ENCODE results near the gene NRP2. TPM values are rescaled to one million over a fixed set of nuclear protein-coding genes. Genes with fewer than 3 reads are reported as not detected.

The NRP2 gene
- polyA plus RNA-seq, 2 of the 4 experiments (the other 2 are of a cell fraction), result 144 to 159 TPM

DNA sequence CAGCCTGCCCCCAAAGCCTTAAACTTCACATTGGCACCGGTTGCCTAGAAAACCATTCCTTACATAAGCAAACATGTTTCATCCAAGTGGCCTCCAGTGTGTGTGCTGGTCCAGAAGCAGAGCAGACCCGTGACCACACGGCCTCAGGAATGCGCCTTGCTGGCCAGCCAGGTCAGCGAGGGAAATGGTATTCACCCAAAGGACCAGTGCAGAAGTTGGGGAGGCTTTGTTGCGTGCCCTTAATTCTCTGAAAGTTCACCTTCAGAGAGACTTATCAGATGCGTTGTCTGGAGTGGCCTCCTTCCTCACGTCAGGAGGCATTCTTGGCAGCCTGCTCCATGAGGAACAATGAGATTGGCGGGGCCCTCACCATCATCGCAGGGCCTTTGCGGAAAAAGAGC is 25.9 kb downstream of the NRP2 start:
- ChIA-PET CTCF (no interaction called here), POLR2A (no interaction called here)
- Histone ChIP-seq H3K4me1 (peaks cover 87% of the 10 kb centered on the region), H3K4me3 (no peak overlapping the region), H3K9me3 (no peaks in the 10 kb centered on the region), H3K27ac (peak overlapping the region; percentile 93 to 95; a peak in 5 of 6 replicates), H3K4me2 (no peak overlapping the region)
- 87% methylated on average over 11 of the region's 11 CpGs for whole genome bisulfite sequencing (ENCODE audit: missing lambda C conversion rate)
- FAIRE-seq (no peak), ATAC-seq (no peak), DNase-seq (ENCODE audit: low read depth in 1 of 2, low spot score in 1 of 2) (no peak)
- TF ChIP-seq, protein P1, sequence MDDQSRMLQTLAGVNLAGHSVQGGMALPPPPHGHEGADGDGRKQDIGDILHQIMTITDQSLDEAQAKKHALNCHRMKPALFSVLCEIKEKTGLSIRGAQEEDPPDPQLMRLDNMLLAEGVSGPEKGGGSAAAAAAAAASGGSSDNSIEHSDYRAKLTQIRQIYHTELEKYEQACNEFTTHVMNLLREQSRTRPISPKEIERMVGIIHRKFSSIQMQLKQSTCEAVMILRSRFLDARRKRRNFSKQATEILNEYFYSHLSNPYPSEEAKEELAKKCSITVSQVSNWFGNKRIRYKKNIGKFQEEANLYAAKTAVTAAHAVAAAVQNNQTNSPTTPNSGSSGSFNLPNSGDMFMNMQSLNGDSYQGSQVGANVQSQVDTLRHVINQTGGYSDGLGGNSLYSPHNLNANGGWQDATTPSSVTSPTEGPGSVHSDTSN (IDR thresholded peaks at IDR 0.05), result no peak
- TF ChIP-seq MAX (IDR thresholded peaks at IDR 0.05), result no peak

DNA sequence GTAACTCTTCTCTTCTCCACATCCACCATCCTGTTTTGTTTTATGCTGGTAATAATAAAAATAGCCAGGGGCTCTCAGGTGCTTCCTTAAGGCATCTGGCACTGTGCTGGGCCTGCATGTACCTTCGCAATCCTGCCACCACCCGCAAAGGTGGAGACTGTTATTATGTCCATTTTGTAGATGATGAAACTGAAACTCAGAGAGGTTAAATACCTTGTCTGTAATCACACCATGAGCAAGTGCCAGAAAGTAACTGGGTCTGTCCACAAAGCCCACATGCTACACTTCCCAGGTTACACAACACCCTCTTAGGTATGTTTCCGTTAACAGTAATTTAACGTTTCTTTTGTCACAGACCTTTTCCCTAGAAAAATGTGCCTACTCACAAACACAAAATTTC is 27.0 kb downstream of the NRP2 start:
- Histone ChIP-seq H3K27ac (peak overlapping the region; percentile 93 to 95; a peak in 4 of 6 replicates), H3K4me3 (no peak overlapping the region), H3K4me2 (no peak overlapping the region), H3K9me3 (no peaks in the 10 kb centered on the region), H3K4me1 (peaks cover 87% of the 10 kb centered on the region)
- 82% methylated on average over 4 of the region's 4 CpGs for WGBS (ENCODE audit: missing lambda C conversion rate)
- ChIA-PET POLR2A (no interaction called here), CTCF (no interaction called here)
- ATAC-seq, result no peak
- no peak for TF ChIP-seq MAZ (IDR thresholded peaks at IDR 0.05; ENCODE audit: borderline replicate concordance, low read depth, low read length)
- no peak for TF ChIP-seq JUN (IDR thresholded peaks at IDR 0.05)
- TF ChIP-seq TP53 (CRISPR knock-in tag; IDR thresholded peaks at IDR 0.05), result no peak
- TF ChIP-seq, protein P1 (IDR thresholded peaks at IDR 0.05), result no peak
- no peak for TF ChIP-seq FOSB (CRISPR knock-in tag; IDR thresholded peaks at IDR 0.05)
- TF ChIP-seq HDAC2 (IDR thresholded peaks at IDR 0.05), result no peak
- TF ChIP-seq CBX8 (IDR thresholded peaks at IDR 0.05), result no peak
- no peak for TF ChIP-seq HEYL (CRISPR knock-in tag; IDR thresholded peaks at IDR 0.05)
- TF ChIP-seq POLR2A (IDR thresholded peaks at IDR 0.05; ENCODE audit: low read length), result no peak
- TF ChIP-seq ZC3H11A (IDR thresholded peaks at IDR 0.05), result no peak
- no peak for DNase-seq (ENCODE audit: low read depth in 1 of 2, low spot score in 1 of 2)
- no peak for FAIRE-seq

DNA sequence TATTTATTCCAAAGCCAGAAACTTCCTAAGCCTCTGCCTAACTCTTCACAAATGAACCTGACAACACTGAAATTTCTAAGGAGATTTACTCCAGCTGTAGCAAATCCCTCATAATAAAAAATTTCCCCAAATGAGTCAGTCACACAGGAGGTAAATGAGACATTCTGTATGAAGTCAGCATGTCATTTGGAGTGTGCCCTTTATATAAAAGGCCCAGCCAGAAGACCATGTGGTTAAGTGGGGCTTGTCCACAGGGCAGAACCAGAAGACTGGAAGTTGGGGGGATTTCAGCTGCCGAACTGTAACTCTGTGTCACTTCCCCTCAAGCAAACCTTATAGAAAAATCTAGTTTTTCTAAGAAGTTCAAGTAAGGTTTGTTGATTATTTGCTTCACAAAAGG is 30.2 kb downstream of the NRP2 start:
- CTCF ChIA-PET, result interaction anchor here (1.3 to 2.9 kb wide), 5 partner anchors 9 to 37 kb away, joined by 3 to 7 read pairs (median 4); no protein-coding TSS in a partner anchor

GRCh38 chr2:205713086-205713485 is 30.8 kb downstream of the NRP2 start:
- H3K4me3 ChIP-seq, result no peak overlapping the region
- H3K27ac ChIP-seq, result peak overlapping the region; percentile 59 to 93
- POLR2A ChIA-PET, result interaction anchor here (1.9 kb wide), 1 partner anchor 31 kb away, joined by 9 read pairs; the partner anchor contains the start of gene NRP2
- no peak for DNase-seq (ENCODE audit: low read depth in 1 of 2, low spot score in 1 of 2)
- no peaks in the 10 kb centered on the region for H3K9me3 ChIP-seq
- H3K4me2 ChIP-seq, result peak overlapping the region; percentile 45
- FAIRE-seq, result no peak
- CTCF ChIA-PET, result interaction anchor here (1.3 to 2.9 kb wide), 4 partner anchors 8 to 37 kb away, joined by 3 to 7 read pairs (median 6); no protein-coding TSS in a partner anchor
- no peak for ATAC-seq
- 8% methylated on average over 1 of the region's 1 CpG for WGBS (ENCODE audit: missing lambda C conversion rate)
- H3K4me1 ChIP-seq, result peaks cover 87% of the 10 kb centered on the region
- TF ChIP-seq KDM1A (IDR thresholded peaks at IDR 0.05; ENCODE audit: low read depth) (no peak), PHF8 (IDR thresholded peaks at IDR 0.05; ENCODE audit: borderline replicate concordance, low read depth) (no peak), ZSCAN20 (CRISPR knock-in tag; IDR thresholded peaks at IDR 0.05) (no peak), HES2 (IDR thresholded peaks at IDR 0.05) (no peak), EP300 (IDR thresholded peaks at IDR 0.05) (no peak), HOXA7 (CRISPR knock-in tag; IDR thresholded peaks at IDR 0.05) (no peak), EHMT2 (IDR thresholded peaks at IDR 0.05; ENCODE audit: low read depth) (0 out of 2 replicates have a peak, but pooled peaks have one; percentile 37), HEYL (CRISPR knock-in tag; IDR thresholded peaks at IDR 0.05) (no peak), EHF (CRISPR knock-in tag; IDR thresholded peaks at IDR 0.05) (no peak), TFCP2L1 (CRISPR knock-in tag; IDR thresholded peaks at IDR 0.05) (no peak), HOXB13 (CRISPR knock-in tag; IDR thresholded peaks at IDR 0.05; ENCODE audit: low read depth) (no peak), CEBPB (IDR thresholded peaks at IDR 0.05) (0 out of 4 replicates have a peak, but pooled peaks of 1 of the 2 experiments have one; percentile 12), SREBF2 (IDR thresholded peaks at IDR 0.05) (no peak), RNF2 (IDR thresholded peaks at IDR 0.05; ENCODE audit: borderline replicate concordance, low read depth) (no peak)

More for the DNA sequence above, 30.2 kb downstream of the NRP2 start:
- POLR2A ChIA-PET, result interaction anchor here (1.0 to 1.9 kb wide), 2 partner anchors 19 to 30 kb away, joined by 3 to 9 read pairs; partner anchors contain the start of gene NRP2
- TF ChIP-seq FOSL2 (IDR thresholded peaks at IDR 0.05), result peak; percentile 42; the same call in 1 of the 2 replicates
- 0 out of 2 replicates have a peak, but pooled peaks have one; percentile 6 for TF ChIP-seq FOSL2 (CRISPR knock-in tag; IDR thresholded peaks at IDR 0.05)
- TF ChIP-seq TP53 (CRISPR knock-in tag; IDR thresholded peaks at IDR 0.05), result no peak
- no peak for TF ChIP-seq SMC3 (IDR thresholded peaks at IDR 0.05)
- TF ChIP-seq NFE2L2 (conservative IDR thresholded peaks at IDR 0.05; ENCODE audit: low read length), result no peak
- TF ChIP-seq USF2 (IDR thresholded peaks at IDR 0.05), result no peak
- TF ChIP-seq POLR2A (IDR thresholded peaks at IDR 0.05; ENCODE audit: low read length), result no peak
- 0 out of 2 replicates have a peak, but pooled peaks have one; percentile 33 for TF ChIP-seq MAX (IDR thresholded peaks at IDR 0.05)
- TF ChIP-seq HEYL (CRISPR knock-in tag; IDR thresholded peaks at IDR 0.05), result no peak
- H3K27ac ChIP-seq, result peak overlapping the region; percentile 59 to 93
- FAIRE-seq (no peak), DNase-seq (ENCODE audit: low read depth in 1 of 2, low spot score in 1 of 2) (no peak), ATAC-seq (peak in 1 of 2 experiments; percentile 20; a peak in 2 of 6 replicates)
- peak overlapping the region; percentile 45 for H3K4me2 ChIP-seq
- WGBS (ENCODE audit: missing lambda C conversion rate), result 50% methylated on average over 1 of the region's 1 CpG
- peaks cover 87% of the 10 kb centered on the region for H3K4me1 ChIP-seq
- no peak overlapping the region for H3K4me3 ChIP-seq
- H3K9me3 ChIP-seq, result no peaks in the 10 kb centered on the region

Data from A549 (cell line).